ENCODE measurements around the gene RNF220.

Gene RNF220

GRCh38 chr1:44447051-44447810 lies 42.2 kb downstream of the RNF220 start:
- H3K9ac ChIP-seq (ENCODE audit: low read depth, low read length): no peak overlapping the region
- no peaks in the 10 kb centered on the region for H3K36me3 ChIP-seq (ENCODE audit: control insufficient read depth, insufficient read depth, low read length)
- H3K9me3 ChIP-seq (ENCODE audit: control insufficient read depth, insufficient read depth, low read length): no peaks in the 10 kb centered on the region
- H3K4me1 ChIP-seq (ENCODE audit: control insufficient read depth, insufficient read depth, low read length): no peaks in the 10 kb centered on the region
- H3K4me3 ChIP-seq (ENCODE audit: low read depth, low read length): no peak overlapping the region
- H3K27me3 ChIP-seq (ENCODE audit: control insufficient read depth, insufficient read depth, low read length): no peaks in the 10 kb centered on the region

GRCh38 chr1:44453798-44454349 lies 48.8 kb downstream of the RNF220 start:
- no peaks in the 10 kb centered on the region for H3K36me3 ChIP-seq (ENCODE audit: control insufficient read depth, insufficient read depth, low read length)
- H3K9me3 ChIP-seq (ENCODE audit: control insufficient read depth, insufficient read depth, low read length): no peaks in the 10 kb centered on the region
- no peaks in the 10 kb centered on the region for H3K4me1 ChIP-seq (ENCODE audit: control insufficient read depth, insufficient read depth, low read length)
- H3K4me3 ChIP-seq (ENCODE audit: low read depth, low read length): no peak overlapping the region
- H3K9ac ChIP-seq (ENCODE audit: low read depth, low read length): no peak overlapping the region
- no peaks in the 10 kb centered on the region for H3K27me3 ChIP-seq (ENCODE audit: control insufficient read depth, insufficient read depth, low read length)

- no peaks in the 10 kb centered on the region for H3K36me3 ChIP-seq (ENCODE audit: control insufficient read depth, insufficient read depth, low read length)
- H3K4me3 ChIP-seq (ENCODE audit: low read depth, low read length): no peak overlapping the region
- no peaks in the 10 kb centered on the region for H3K27me3 ChIP-seq (ENCODE audit: control insufficient read depth, insufficient read depth, low read length)
- H3K4me1 ChIP-seq (ENCODE audit: control insufficient read depth, insufficient read depth, low read length): no peaks in the 10 kb centered on the region
- no peak overlapping the region for H3K9ac ChIP-seq (ENCODE audit: low read depth, low read length)
- no peaks in the 10 kb centered on the region for H3K9me3 ChIP-seq (ENCODE audit: control insufficient read depth, insufficient read depth, low read length)
Measured at GRCh38 chr1:44454704-44455103, 49.6 kb downstream of the RNF220 start.

- Histone ChIP-seq H3K4me1 (ENCODE audit: control insufficient read depth, insufficient read depth, low read length) (no peaks in the 10 kb centered on the region), H3K9me3 (ENCODE audit: control insufficient read depth, insufficient read depth, low read length) (no peaks in the 10 kb centered on the region), H3K4me3 (ENCODE audit: low read depth, low read length) (no peak overlapping the region)
Measured at GRCh38 chr1:44460107-44460882, 55.2 kb downstream of the RNF220 start.

GRCh38 chr1:44464361-44464760 lies 59.3 kb downstream of the RNF220 start:
- Histone ChIP-seq H3K9me3 (ENCODE audit: control insufficient read depth, insufficient read depth, low read length) (no peaks in the 10 kb centered on the region), H3K9ac (ENCODE audit: low read depth, low read length) (no peak overlapping the region), H3K4me1 (ENCODE audit: control insufficient read depth, insufficient read depth, low read length) (no peaks in the 10 kb centered on the region), H3K27me3 (ENCODE audit: control insufficient read depth, insufficient read depth, low read length) (no peaks in the 10 kb centered on the region), H3K36me3 (ENCODE audit: control insufficient read depth, insufficient read depth, low read length) (no peaks in the 10 kb centered on the region), H3K4me3 (ENCODE audit: low read depth, low read length) (no peak overlapping the region)

More at GRCh38 chr1:44460107-44460882, 55.2 kb downstream of the RNF220 start:
- Histone ChIP-seq H3K27me3 (ENCODE audit: control insufficient read depth, insufficient read depth, low read length) (no peaks in the 10 kb centered on the region), H3K9ac (ENCODE audit: low read depth, low read length) (no peak overlapping the region), H3K36me3 (ENCODE audit: control insufficient read depth, insufficient read depth, low read length) (no peaks in the 10 kb centered on the region)

- H3K27me3 ChIP-seq (ENCODE audit: control insufficient read depth, insufficient read depth, low read length): no peaks in the 10 kb centered on the region
- no peaks in the 10 kb centered on the region for H3K36me3 ChIP-seq (ENCODE audit: control insufficient read depth, insufficient read depth, low read length)
- H3K4me3 ChIP-seq (ENCODE audit: low read depth, low read length): no peak overlapping the region
- H3K9me3 ChIP-seq (ENCODE audit: control insufficient read depth, insufficient read depth, low read length): no peaks in the 10 kb centered on the region
- no peaks in the 10 kb centered on the region for H3K4me1 ChIP-seq (ENCODE audit: control insufficient read depth, insufficient read depth, low read length)
- no peak overlapping the region for H3K9ac ChIP-seq (ENCODE audit: low read depth, low read length)
Measured at GRCh38 chr1:44467566-44467965, 62.5 kb downstream of the RNF220 start.

- H3K9me3 ChIP-seq (ENCODE audit: control insufficient read depth, insufficient read depth, low read length): no peaks in the 10 kb centered on the region
- no peak overlapping the region for H3K4me3 ChIP-seq (ENCODE audit: low read depth, low read length)
- H3K9ac ChIP-seq (ENCODE audit: low read depth, low read length): no peak overlapping the region
- H3K27me3 ChIP-seq (ENCODE audit: control insufficient read depth, insufficient read depth, low read length): no peaks in the 10 kb centered on the region
- peaks cover 9% of the 10 kb centered on the region for H3K4me1 ChIP-seq (ENCODE audit: control insufficient read depth, insufficient read depth, low read length)
- H3K36me3 ChIP-seq (ENCODE audit: control insufficient read depth, insufficient read depth, low read length): no peaks in the 10 kb centered on the region
Measured at GRCh38 chr1:44471911-44472453, 66.9 kb downstream of the RNF220 start.

- H3K9ac ChIP-seq (ENCODE audit: low read depth, low read length): no peak overlapping the region
- no peak overlapping the region for H3K4me3 ChIP-seq (ENCODE audit: low read depth, low read length)
- no peaks in the 10 kb centered on the region for H3K27me3 ChIP-seq (ENCODE audit: control insufficient read depth, insufficient read depth, low read length)
- no peaks in the 10 kb centered on the region for H3K36me3 ChIP-seq (ENCODE audit: control insufficient read depth, insufficient read depth, low read length)
- peaks cover 15% of the 10 kb centered on the region for H3K4me1 ChIP-seq (ENCODE audit: control insufficient read depth, insufficient read depth, low read length)
- H3K9me3 ChIP-seq (ENCODE audit: control insufficient read depth, insufficient read depth, low read length): no peaks in the 10 kb centered on the region
Measured at GRCh38 chr1:44472620-44473525, 67.8 kb downstream of the RNF220 start.

GRCh38 chr1:44476891-44477290 lies 71.8 kb downstream of the RNF220 start:
- Histone ChIP-seq H3K9me3 (ENCODE audit: control insufficient read depth, insufficient read depth, low read length) (no peaks in the 10 kb centered on the region), H3K4me1 (ENCODE audit: control insufficient read depth, insufficient read depth, low read length) (peaks cover 15% of the 10 kb centered on the region), H3K36me3 (ENCODE audit: control insufficient read depth, insufficient read depth, low read length) (no peaks in the 10 kb centered on the region), H3K4me3 (ENCODE audit: low read depth, low read length) (no peak overlapping the region), H3K27me3 (ENCODE audit: control insufficient read depth, insufficient read depth, low read length) (no peaks in the 10 kb centered on the region), H3K9ac (ENCODE audit: low read depth, low read length) (no peak overlapping the region)

GRCh38 chr1:44481701-44482100 lies 76.6 kb downstream of the RNF220 start:
- no peak overlapping the region for H3K9ac ChIP-seq (ENCODE audit: low read depth, low read length)

More at GRCh38 chr1:44481701-44482100, 76.6 kb downstream of the RNF220 start:
- Histone ChIP-seq H3K4me3 (ENCODE audit: low read depth, low read length) (no peak overlapping the region), H3K36me3 (ENCODE audit: control insufficient read depth, insufficient read depth, low read length) (no peaks in the 10 kb centered on the region), H3K9me3 (ENCODE audit: control insufficient read depth, insufficient read depth, low read length) (no peaks in the 10 kb centered on the region), H3K27me3 (ENCODE audit: control insufficient read depth, insufficient read depth, low read length) (no peaks in the 10 kb centered on the region), H3K4me1 (ENCODE audit: control insufficient read depth, insufficient read depth, low read length) (peaks cover 14% of the 10 kb centered on the region)

All from iPS-15b (cell line).